SH-SY5Y (cell line): ENCODE measurements around the gene ACVR2B.

Experiments used
- GATA2 ChIP-seq: IDR thresholded peaks from 2 replicates; pipeline ENCODE4 v1.6.1; 2011; ENCODE audit warnings: mild to moderate bottlenecking, low read depth, low read length
- GATA3 ChIP-seq: IDR thresholded peaks from 2 replicates; pipeline ENCODE4 v1.6.1; 2011; ENCODE audit warnings: low read depth, mild to moderate bottlenecking, low read length, moderate library complexity

Gene ACVR2B

GRCh38 chr3:38455639-38456430 is 2.1 kb downstream of the ACVR2B start:
- TF ChIP-seq GATA3: no peak

- TF ChIP-seq GATA2 (no peak), GATA3 (no peak)
Observed at GRCh38 chr3:38457111-38458003, 3.7 kb downstream of the ACVR2B start.

GRCh38 chr3:38458796-38459498 is 5.3 kb downstream of the ACVR2B start:
- TF ChIP-seq GATA2 (no peak), GATA3 (no peak)

- TF ChIP-seq GATA3 (no peak), GATA2 (no peak)
Observed at GRCh38 chr3:38459499-38460048, 5.9 kb downstream of the ACVR2B start.

- TF ChIP-seq GATA3 (no peak), GATA2 (no peak)
Observed at GRCh38 chr3:38460377-38461270, 6.9 kb downstream of the ACVR2B start.

- TF ChIP-seq GATA3: no peak
Observed at GRCh38 chr3:38465588-38466154, 12.0 kb downstream of the ACVR2B start.

GRCh38 chr3:38468765-38469164 is 15.1 kb downstream of the ACVR2B start:
- TF ChIP-seq GATA2 (no peak), GATA3 (no peak)

- TF ChIP-seq GATA3 (no peak), GATA2 (no peak)
Observed at GRCh38 chr3:38469852-38470251, 16.2 kb downstream of the ACVR2B start.

- no peak for TF ChIP-seq GATA3
- no peak for TF ChIP-seq GATA2
Observed at GRCh38 chr3:38471260-38471857, 17.7 kb downstream of the ACVR2B start.

- TF ChIP-seq GATA2: no peak
- no peak for TF ChIP-seq GATA3
Observed at GRCh38 chr3:38472342-38472741, 18.7 kb downstream of the ACVR2B start.

- no peak for TF ChIP-seq GATA3
- TF ChIP-seq GATA2: no peak
Observed at GRCh38 chr3:38473229-38473628, 19.5 kb downstream of the ACVR2B start.

GRCh38 chr3:38474928-38475605 is 21.4 kb downstream of the ACVR2B start:
- TF ChIP-seq GATA3 (no peak), GATA2 (no peak)
